HG03457 (cell line): ENCODE data around the gene LGALS3BP.

Source experiments
- ATAC-seq: cut with Tn5 transposase; IDR thresholded peaks from one replicate; pipeline ENCODE4 v1.9.1; 2021; ENCODE audit warnings: moderate number of reproducible peaks; ENCODE audit not compliant: unreplicated experiment

Gene LGALS3BP

GRCh38 chr17:79014158-79014758 is 34.5 kb upstream of the LGALS3BP start:
- ATAC-seq = no peak

GRCh38 chr17:79012563-79013134 is 32.9 kb upstream of the LGALS3BP start:
- no peak for ATAC-seq

GRCh38 chr17:79011451-79012147 is 31.9 kb upstream of the LGALS3BP start:
- no peak for ATAC-seq

- no peak for ATAC-seq
Observed at GRCh38 chr17:79010304-79010646, 30.6 kb upstream of the LGALS3BP start.

GRCh38 chr17:79009397-79010303 is 29.9 kb upstream of the LGALS3BP start, which contains the start of gene CANT1:
TSS of gene CANT1 (minus strand) at chr17:79009764. CDS start at chr17:78997622, 12,142 bp downstream.
- ATAC-seq = peak; percentile 72

- no peak for ATAC-seq
Observed at GRCh38 chr17:79008666-79009387, 29.1 kb upstream of the LGALS3BP start.

- ATAC-seq = no peak
Observed at GRCh38 chr17:79007504-79008381, 28.0 kb upstream of the LGALS3BP start.

- ATAC-seq = no peak
Observed at GRCh38 chr17:79006794-79007503, 27.2 kb upstream of the LGALS3BP start.

- ATAC-seq = no peak
Observed at GRCh38 chr17:79006046-79006445, 26.3 kb upstream of the LGALS3BP start.

GRCh38 chr17:79005063-79005861 is 25.5 kb upstream of the LGALS3BP start:
- no peak for ATAC-seq

- ATAC-seq = no peak
Observed at GRCh38 chr17:79003661-79004411, 24.1 kb upstream of the LGALS3BP start.

- ATAC-seq = no peak
Observed at GRCh38 chr17:79002796-79003593, 23.3 kb upstream of the LGALS3BP start.

- ATAC-seq = no peak
Observed at GRCh38 chr17:79002291-79002690, 22.6 kb upstream of the LGALS3BP start.

GRCh38 chr17:79001190-79002020 is 21.7 kb upstream of the LGALS3BP start:
- no peak for ATAC-seq

GRCh38 chr17:79000396-79001189 is 20.9 kb upstream of the LGALS3BP start:
- ATAC-seq = no peak
